Smooth muscle cell (in vitro differentiated cells): ENCODE data around the gene ZXDA. TPM values are rescaled to one million over a fixed set of nuclear protein-coding genes. Genes with fewer than 3 reads are reported as not detected.

Experiments used
- DNase-seq: peaks from one replicate; lab custom pipeline; 2025; ENCODE audit not compliant: unreplicated experiment; lab: John Stamatoyannopoulos, UW
- H2AFZ ChIP-seq: fragments of 200-600 bp; sonication (generic); 2 replicates; pipeline ENCODE4 v1.6.0; 2016; ENCODE audit warnings: antibody characterized with exemption, low read depth, mild to moderate bottlenecking
- H3F3A ChIP-seq: fragments of 200-600 bp; sonication (generic); 2 replicates; pipeline ENCODE4 v1.6.0; 2017; ENCODE audit warnings: antibody characterized with exemption, low read depth
- H3K27ac ChIP-seq: fragments of 200-600 bp; sonication (generic); 2 replicates; pipeline ENCODE4 v1.5.1; 2016; ENCODE audit warnings: low read depth, mild to moderate bottlenecking
- H3K27me3 ChIP-seq: fragments of 200-600 bp; sonication (generic); 2 replicates; pipeline ENCODE4 v1.6.1; 2016; ENCODE audit warnings: low read depth, mild to moderate bottlenecking
- H3K36me3 ChIP-seq: fragments of 200-600 bp; sonication (generic); 2 replicates; pipeline ENCODE4 v1.5.1; 2016; ENCODE audit warnings: low read depth
- H3K4me1 ChIP-seq: fragments of 200-600 bp; sonication (generic); 2 replicates; pipeline ENCODE4 v1.5.1; 2016; ENCODE audit warnings: low read depth
- H3K4me2 ChIP-seq: fragments of 200-600 bp; sonication (generic); 2 replicates; pipeline ENCODE4 v1.6.0; 2016; ENCODE audit warnings: mild to moderate bottlenecking
- H3K4me3 ChIP-seq: fragments of 200-600 bp; sonication (generic); 2 replicates; pipeline ENCODE4 v1.5.1; 2016; ENCODE audit warnings: mild to moderate bottlenecking
- H3K79me2 ChIP-seq: fragments of 200-600 bp; sonication (generic); 2 replicates; pipeline ENCODE4 v1.6.0; 2016; ENCODE audit warnings: low read depth, mild to moderate bottlenecking
- H3K9ac ChIP-seq: fragments of 200-600 bp; sonication (generic); 2 replicates; pipeline ENCODE4 v1.6.0; 2016; ENCODE audit warnings: low read depth
- H3K9me3 ChIP-seq: fragments of 200-600 bp; sonication (generic); replicated peaks from 2 replicates; pipeline ENCODE4 v1.5.1; 2016; ENCODE audit warnings: low read depth
- H4K20me1 ChIP-seq: fragments of 200-600 bp; sonication (generic); 2 replicates; pipeline ENCODE4 v1.6.0; 2016; ENCODE audit warnings: low read depth
- WGBS: methylation state at CpG from one replicate; pipeline ENCODE4 v1.1.7; 2016; ENCODE audit warnings: low lambda C conversion rate; 5-methylcytosine and 5-hydroxymethylcytosine counted together
- polyA plus RNA-seq: library from polyadenylated mRNA; unstranded; fragments of >200 nt; fragmentation: Nextera tagmentation; extraction: Ambion mirVana; gene quantifications from 2 replicates; pipeline ENCODE4 v1.2.1, GENCODE V29; 2016
- total RNA-seq: library from RNA; depleted of rRNA; stranded (reverse); fragments of >200 nt; gene quantifications from 2 replicates; pipeline ENCODE4 v1.2.3, GENCODE V29; 2014
- TF ChIP-seq, protein P1 (sequence below): fragments of 200-600 bp; sonication (generic); IDR thresholded peaks from 2 replicates; pipeline ENCODE4 v1.5.1; 2017; ENCODE audit warnings: borderline replicate concordance, mild to moderate bottlenecking, antibody characterized with exemption; ENCODE audit not compliant: insufficient read depth, poor library complexity, severe bottlenecking

ZXDA gene
- total and polyA plus RNA-seq, 2 experiments from 2014 or later, result not detected

DNA sequence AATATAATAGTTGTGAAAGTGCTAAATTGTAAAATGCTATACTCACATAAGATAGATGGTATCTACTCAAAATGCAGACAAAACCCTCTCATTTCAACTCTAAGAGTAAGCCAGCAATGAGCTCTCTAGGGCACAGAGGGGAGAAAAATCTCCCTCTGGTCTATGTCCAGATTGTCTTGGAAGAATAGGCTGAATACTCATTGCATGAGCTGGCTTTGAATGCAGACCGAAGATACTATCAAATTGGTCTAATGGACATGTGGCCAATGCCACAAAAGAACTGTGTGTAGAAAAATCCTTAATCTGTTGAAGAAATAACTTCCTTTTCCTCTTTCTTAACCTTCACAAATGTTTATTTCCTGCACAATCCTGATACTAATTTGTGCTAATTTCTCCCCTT is 3.5 kb downstream of the ZXDA start:
- no peak for DNase-seq
- no peaks in the 10 kb centered on the region for H4K20me1 ChIP-seq
- no peak overlapping the region for H2AFZ ChIP-seq
- H3K79me2 ChIP-seq, result no peaks in the 10 kb centered on the region
- 52% methylated on average over 1 of the region's 1 CpG for WGBS
- H3K9me3 ChIP-seq, result peaks cover 5% of the 10 kb centered on the region
- no peaks in the 10 kb centered on the region for H3K27me3 ChIP-seq
- H3K4me1 ChIP-seq, result no peaks in the 10 kb centered on the region
- H3K4me2 ChIP-seq, result no peak overlapping the region
- TF ChIP-seq, protein P1, sequence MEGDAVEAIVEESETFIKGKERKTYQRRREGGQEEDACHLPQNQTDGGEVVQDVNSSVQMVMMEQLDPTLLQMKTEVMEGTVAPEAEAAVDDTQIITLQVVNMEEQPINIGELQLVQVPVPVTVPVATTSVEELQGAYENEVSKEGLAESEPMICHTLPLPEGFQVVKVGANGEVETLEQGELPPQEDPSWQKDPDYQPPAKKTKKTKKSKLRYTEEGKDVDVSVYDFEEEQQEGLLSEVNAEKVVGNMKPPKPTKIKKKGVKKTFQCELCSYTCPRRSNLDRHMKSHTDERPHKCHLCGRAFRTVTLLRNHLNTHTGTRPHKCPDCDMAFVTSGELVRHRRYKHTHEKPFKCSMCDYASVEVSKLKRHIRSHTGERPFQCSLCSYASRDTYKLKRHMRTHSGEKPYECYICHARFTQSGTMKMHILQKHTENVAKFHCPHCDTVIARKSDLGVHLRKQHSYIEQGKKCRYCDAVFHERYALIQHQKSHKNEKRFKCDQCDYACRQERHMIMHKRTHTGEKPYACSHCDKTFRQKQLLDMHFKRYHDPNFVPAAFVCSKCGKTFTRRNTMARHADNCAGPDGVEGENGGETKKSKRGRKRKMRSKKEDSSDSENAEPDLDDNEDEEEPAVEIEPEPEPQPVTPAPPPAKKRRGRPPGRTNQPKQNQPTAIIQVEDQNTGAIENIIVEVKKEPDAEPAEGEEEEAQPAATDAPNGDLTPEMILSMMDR, result no peak
- H3K27ac ChIP-seq, result no peak overlapping the region
- no peaks in the 10 kb centered on the region for H3F3A ChIP-seq
- H3K4me3 ChIP-seq, result no peak overlapping the region
- no peaks in the 10 kb centered on the region for H3K36me3 ChIP-seq
- no peak overlapping the region for H3K9ac ChIP-seq

DNA sequence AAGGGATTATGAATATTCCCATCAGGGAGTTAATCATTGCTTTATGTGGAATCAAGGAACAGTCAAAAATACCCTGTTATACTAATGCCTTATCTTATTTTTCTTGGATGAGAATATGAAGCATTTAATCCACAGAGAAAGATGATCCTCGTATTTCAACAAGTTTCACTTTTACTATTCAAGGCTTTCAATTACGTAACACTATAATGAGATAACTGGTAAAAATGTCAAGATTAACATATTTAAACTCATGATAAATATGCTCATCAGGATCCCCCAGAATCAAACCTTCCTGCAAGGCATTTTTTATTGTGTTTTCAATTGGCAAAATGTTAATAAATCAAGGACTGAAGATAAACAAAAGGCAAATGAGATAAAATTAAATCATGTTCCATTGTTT is 5.1 kb downstream of the ZXDA start:
- H3K4me3 ChIP-seq, result no peak overlapping the region
- no peaks in the 10 kb centered on the region for H3K27me3 ChIP-seq
- no peak overlapping the region for H3K4me2 ChIP-seq
- H2AFZ ChIP-seq, result no peak overlapping the region
- WGBS, result 77% methylated on average over 2 of the region's 2 CpGs
- H3K9me3 ChIP-seq, result peaks cover 5% of the 10 kb centered on the region
- H3K27ac ChIP-seq, result no peak overlapping the region
- no peaks in the 10 kb centered on the region for H3F3A ChIP-seq
- no peaks in the 10 kb centered on the region for H3K36me3 ChIP-seq
- H3K79me2 ChIP-seq, result no peaks in the 10 kb centered on the region
- no peak overlapping the region for H3K9ac ChIP-seq
- H3K4me1 ChIP-seq, result no peaks in the 10 kb centered on the region
- TF ChIP-seq, protein P1, result no peak
- H4K20me1 ChIP-seq, result no peaks in the 10 kb centered on the region
- no peak for DNase-seq

DNA sequence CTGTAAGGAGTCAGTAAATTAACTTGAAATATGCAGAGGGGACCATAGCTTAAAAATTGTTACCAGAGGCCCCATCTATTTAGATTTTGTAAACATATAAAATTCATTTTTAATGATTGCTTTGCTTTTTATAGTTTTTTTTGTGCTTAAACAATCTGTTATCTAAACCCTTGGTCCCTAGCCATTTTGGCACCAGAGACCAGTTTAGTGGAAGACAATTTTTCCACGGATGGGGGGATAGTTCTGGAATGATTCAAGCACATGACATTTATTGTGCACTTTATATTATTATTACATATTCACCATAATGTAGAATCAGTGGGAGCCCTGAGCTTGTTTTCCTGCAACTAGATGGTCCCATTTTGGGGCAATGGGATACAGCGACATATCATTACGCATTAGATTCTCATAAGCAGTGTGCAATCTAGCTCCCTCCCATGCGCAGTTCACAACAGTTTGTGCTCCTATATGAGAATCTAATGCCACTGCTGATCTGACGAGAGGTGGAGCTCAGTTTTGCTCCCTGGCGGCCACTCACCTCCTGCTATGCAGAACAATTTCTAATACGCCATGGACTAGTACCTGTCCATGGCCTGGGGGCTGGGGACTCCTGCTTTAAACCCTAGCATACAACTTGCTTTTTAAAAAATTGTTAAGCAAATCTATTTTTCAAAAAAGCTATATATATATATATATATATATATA is 5.9 kb downstream of the ZXDA start:
- H3K27ac ChIP-seq, result no peak overlapping the region
- 77% methylated on average over 7 of the region's 7 CpGs for WGBS
- no peak overlapping the region for H3K4me3 ChIP-seq
- H3K9ac ChIP-seq, result no peak overlapping the region
- H3K27me3 ChIP-seq, result no peaks in the 10 kb centered on the region
- no peaks in the 10 kb centered on the region for H3K4me1 ChIP-seq
- H3K4me2 ChIP-seq, result no peak overlapping the region
- H4K20me1 ChIP-seq, result no peaks in the 10 kb centered on the region
- no peak overlapping the region for H2AFZ ChIP-seq
- no peak for DNase-seq
- TF ChIP-seq, protein P1, result no peak
- no peaks in the 10 kb centered on the region for H3F3A ChIP-seq
- no peaks in the 10 kb centered on the region for H3K79me2 ChIP-seq
- H3K9me3 ChIP-seq, result peaks cover 5% of the 10 kb centered on the region
- no peaks in the 10 kb centered on the region for H3K36me3 ChIP-seq

DNA sequence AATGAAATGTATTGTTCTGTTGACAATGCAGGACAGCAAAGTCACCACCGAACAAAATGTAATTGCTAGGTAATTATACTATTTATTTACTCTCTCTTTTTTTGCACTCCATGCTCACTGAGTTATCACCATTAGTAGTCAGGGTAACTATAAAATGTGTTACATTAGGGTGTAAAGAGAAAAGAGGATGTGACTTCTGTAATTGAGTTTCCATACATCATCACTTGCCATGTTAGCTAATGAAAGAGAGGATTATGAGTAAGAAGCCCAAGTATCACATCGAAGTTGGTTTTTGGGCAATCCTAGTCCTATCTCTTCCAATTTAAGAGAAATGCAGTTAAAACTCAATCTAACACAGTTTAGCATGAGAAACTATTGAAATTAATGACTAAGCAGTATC is 7.6 kb downstream of the ZXDA start:
- Histone ChIP-seq H3K4me3 (no peak overlapping the region), H4K20me1 (no peaks in the 10 kb centered on the region), H3K4me1 (no peaks in the 10 kb centered on the region), H3K4me2 (no peak overlapping the region), H2AFZ (no peak overlapping the region), H3K36me3 (no peaks in the 10 kb centered on the region), H3K9me3 (peaks cover 5% of the 10 kb centered on the region), H3K9ac (no peak overlapping the region), H3K79me2 (no peaks in the 10 kb centered on the region), H3K27me3 (no peaks in the 10 kb centered on the region), H3K27ac (no peak overlapping the region), H3F3A (no peaks in the 10 kb centered on the region)
- no peak for DNase-seq
- 71% methylated on average over 2 of the region's 2 CpGs for WGBS
- TF ChIP-seq, protein P1, result no peak
